GM12892 (cell line): ENCODE measurements around the gene DNAL1.

Source experiments
- POLR2A ChIP-seq: IDR thresholded peaks from 2 replicates; pipeline ENCODE4 v1.6.1; 2011; ENCODE audit warnings: low read depth, low read length, control low read depth
- POLR2AphosphoS5 ChIP-seq: IDR thresholded peaks from 2 replicates; pipeline ENCODE4 v1.6.1; 2011; ENCODE audit warnings: low read depth, low read length, control low read depth

- no peak for TF ChIP-seq POLR2AphosphoS5
- TF ChIP-seq POLR2A = no peak
Observed at GRCh38 chr14:73723406-73723796, 78.6 kb downstream of the DNAL1 start.
